GM18870 (cell line): Measurements from ENCODE around the gene TTC9B.

Source experiments
- ATAC-seq: cut with Tn5 transposase; IDR thresholded peaks from one replicate; pipeline ENCODE4 v1.9.1; 2021; ENCODE audit warnings: moderate library complexity; ENCODE audit not compliant: unreplicated experiment

TTC9B gene

GRCh38 chr19:40249201-40249600 lies 31.0 kb upstream of the TTC9B start:
- no peak for ATAC-seq

DNA sequence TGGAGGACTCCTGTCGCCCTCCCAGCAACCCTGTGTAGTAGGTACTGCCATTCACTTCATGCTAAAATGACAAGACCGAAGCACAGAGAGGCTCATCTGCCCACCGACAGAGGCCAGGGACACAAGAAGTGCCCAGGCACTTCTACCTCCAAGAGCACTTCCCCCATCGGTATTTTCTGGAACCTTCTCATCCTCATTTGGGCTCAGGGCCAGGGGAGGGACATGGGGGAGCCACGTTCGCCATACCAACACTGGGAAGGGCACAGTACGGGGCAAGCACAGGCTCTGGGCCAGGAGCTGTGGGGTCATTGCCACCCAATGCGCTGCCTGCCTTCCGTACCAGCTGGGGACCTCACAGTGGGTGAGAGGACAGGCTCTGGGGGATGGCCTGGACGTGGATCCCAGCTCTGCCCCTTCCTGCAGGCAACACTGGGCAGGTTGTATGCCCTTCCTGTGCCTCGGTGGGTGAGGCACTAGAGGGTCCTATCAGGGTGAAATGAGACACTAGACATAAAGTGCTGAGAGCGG lies 29.6 kb upstream of the TTC9B start:
- no peak for ATAC-seq

DNA sequence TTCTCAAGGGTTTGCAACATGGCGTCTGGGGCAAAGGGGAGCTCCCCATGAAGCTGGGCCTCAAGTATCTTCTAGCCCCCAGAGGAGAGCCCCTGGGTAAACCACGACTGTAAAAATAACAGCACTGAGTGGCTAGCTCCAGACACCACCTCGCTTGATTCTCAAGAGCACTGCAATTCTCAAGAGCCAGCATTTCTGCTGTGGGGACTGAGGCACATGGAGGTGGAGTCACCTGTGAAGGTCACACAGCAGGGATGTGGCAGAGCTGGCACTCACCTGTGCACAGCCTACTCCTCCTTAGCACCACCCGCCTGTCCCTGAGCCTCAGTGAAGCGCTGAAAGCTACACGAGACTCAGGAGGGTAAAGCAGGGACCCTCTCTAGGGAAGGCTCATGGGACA lies 29.0 kb upstream of the TTC9B start:
- ATAC-seq = no peak

DNA sequence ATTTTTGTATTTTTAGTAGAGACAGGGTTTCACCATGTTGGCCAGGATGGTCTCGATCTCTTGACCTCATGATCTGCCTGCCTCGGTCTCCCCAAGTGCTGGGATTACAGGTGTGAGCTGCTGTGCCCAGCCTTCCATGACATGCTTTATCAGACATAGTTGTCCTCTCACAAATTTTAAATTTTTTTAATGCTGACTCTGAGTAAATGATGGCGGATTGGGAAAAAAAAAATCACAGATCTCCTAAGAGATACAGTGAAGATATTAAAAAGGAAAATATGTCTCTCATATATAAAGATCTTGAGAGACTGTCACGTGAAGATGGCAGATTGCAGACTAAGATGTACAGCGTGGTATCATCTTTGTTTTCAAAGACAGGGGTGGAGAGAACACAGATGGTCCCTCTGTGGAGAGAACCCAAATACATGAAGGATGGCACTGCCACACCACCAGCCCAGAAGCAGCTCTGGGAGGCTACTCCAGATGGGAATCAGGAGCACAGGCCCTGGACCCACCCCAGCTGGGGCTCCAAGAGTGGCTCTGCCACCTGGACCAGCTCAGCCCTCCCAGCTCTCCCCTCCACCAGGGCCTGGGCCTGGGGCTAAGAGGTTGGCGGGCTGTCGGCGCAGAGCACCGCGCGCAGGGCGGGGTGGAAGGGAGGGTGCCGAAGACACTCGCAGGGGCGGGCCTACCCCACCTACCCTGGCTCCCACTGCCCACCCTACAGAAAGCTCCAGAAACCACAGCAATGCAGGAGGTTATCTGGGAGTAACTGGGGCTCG lies 28.3 kb upstream of the TTC9B start:
- no peak for ATAC-seq

GRCh38 chr19:40245506-40246128 lies 27.4 kb upstream of the TTC9B start:
- no peak for ATAC-seq

- no peak for ATAC-seq
Observed at GRCh38 chr19:40244579-40245317, 26.6 kb upstream of the TTC9B start.

DNA sequence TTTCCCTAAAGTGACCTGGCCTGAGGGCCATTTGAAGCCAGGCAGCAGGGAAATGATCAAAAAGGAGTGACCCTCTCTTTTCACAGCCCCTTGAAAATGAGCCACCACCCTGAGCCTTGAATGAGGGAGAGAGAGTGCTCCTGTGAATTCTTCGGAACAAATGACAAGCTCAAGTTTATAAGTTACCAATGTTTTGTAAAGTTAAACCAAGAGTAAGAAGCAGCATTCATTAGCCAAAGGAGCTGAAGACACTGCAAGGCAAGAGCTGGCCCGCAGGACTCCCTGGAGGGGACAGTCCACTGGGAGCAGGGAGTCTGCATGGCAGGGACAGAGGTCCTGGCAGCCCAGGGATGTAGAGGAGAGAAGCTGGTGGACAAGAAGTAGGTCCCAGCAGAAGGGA lies 25.0 kb upstream of the TTC9B start:
- ATAC-seq = no peak

DNA sequence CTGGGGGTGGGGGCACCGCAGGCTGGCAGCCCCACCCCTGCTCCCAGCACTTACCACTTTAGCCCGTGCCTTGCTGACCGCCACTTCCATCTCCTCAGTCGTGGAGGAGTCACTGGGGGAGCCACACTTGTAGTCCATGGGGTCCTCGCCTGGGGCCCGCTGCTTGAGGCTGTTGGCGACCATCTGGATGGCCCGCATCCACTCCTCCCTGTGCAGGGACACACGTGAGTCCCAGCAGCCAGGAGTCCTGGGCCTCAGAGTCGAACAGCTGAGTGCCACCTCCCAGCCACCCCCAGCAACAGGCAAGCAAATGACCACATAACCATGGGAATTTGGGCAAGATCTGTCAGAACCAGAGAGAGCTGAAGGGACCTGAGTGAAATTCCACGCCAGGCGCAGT lies 24.3 kb upstream of the TTC9B start:
- no peak for ATAC-seq

GRCh38 chr19:40241809-40242384 lies 23.7 kb upstream of the TTC9B start:
- no peak for ATAC-seq

DNA sequence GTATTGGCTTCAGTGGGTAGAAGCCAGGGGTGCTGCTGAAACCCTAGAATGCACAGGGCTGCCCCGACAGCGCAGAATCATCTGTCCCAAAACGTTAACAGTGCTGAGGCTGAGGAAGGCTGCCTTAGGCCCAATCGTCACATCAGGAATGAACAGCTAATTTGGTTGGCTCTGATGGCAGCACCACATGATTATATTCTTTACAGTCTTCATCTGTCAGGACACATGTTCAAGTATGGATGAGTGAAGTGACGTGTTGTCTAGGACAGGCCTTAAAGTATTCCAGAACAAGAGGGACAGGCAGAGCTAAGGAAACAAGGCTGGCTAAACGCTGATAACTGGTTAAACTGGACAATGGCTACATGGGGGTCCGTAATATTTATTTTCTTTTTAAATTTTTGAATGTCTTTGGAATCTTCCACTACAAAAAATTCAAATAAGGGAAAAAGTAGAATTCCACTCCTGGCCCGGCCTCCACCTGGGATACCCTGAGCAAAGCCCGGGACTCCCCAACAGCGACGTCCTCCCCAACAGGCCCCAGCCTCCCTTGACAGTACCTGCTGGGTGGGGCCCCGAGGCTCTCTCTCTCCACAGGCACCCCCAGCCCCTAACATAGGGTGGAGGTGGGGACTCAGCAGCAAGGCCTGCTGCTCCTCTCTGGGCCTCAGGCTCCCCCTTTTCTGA lies 23.1 kb upstream of the TTC9B start:
- no peak for ATAC-seq

- ATAC-seq = no peak
Observed at GRCh38 chr19:40240332-40240731, 22.1 kb upstream of the TTC9B start.

DNA sequence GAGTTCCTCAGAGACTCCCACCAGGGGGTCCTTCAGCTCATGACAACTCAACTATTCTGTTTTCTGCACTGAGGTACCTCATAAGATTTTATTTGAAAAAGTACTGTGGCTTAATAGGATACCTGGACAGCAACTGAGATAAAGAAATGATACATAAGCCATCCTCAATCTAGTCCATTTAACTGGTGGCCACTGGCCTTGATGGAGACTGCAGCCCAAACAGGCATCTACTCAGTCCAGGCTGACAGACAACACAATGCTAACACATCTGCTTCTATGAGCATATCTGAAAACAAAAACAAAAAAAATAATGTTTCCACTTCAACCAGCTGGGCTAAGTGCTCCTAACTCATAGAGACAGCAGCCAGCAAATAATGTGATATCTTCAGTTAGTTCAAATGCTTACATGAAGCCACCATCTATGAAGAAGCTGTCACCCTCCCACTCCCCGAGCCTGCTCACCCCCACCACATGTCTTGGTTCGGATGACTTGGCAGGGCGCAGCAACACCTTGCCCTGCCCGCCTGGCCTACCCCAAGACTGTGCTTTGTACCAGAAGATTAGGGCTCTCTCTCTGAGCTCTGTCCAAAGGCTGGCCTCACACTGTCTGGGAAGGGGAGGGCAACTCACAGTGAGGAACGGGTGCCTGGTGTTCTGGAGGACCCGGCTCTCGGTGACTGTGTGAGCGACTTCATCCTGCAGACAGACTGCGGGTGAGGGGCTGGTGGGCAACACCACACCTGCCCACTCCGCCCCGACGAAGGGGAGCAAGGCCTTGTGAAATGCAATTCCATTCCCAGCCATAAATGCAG lies 21.4 kb upstream of the TTC9B start:
- ATAC-seq = no peak

DNA sequence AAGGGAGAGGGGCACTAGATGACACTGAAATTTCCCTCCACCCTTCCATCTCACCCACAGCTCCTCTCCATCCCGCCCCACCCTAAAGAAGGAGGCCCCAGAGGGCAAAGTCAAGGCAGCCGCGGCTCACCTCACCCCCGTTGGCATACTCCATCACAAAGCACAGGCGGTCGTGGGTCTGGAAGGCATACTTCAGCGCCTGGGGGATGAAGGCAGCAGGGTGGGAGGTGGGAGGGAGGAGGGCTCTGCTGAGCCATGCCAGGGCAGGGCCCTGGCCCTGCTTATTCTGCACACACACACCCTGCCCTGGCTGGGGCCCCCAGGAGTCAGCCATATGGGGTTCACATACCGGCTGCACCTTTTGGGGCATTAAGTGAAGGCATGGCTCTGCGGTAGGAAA lies 20.6 kb upstream of the TTC9B start:
- ATAC-seq = no peak

DNA sequence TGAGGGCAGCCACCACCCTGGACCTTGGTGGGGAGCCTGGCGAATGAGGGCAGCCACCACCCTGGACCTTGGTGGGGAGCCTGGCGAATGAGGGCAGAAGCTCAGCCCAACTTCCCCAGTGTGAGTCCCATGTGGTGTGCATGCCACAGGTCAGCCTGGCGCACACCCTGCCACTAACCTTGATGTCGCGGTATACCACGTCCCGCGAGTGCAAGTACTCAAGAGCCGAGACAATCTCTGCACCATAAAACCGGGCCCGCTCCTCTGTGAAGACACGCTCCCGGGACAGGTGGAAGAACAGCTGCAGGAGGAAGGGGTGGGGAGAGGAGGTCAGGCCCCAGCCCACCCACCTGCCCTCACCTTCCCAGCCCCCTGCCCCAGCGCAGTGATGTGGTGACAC lies 19.6 kb upstream of the TTC9B start:
- ATAC-seq = no peak

- ATAC-seq = no peak
Observed at GRCh38 chr19:40236366-40236765, 18.2 kb upstream of the TTC9B start.

DNA sequence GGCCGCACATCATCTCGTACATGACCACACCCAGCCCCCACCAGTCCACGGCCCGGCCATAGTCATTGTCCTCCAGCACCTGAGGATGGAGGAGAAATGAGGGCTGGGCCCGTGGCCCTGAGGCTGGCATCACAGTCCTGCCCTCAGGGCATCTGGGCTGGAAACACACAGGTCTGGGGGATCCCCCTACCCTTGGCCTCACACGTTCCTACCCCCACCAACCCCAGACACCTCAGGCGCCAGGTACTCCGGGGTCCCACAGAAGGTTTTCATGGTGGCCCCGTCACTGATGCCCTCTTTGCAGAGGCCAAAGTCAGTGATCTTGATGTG lies 17.8 kb upstream of the TTC9B start:
- no peak for ATAC-seq

DNA sequence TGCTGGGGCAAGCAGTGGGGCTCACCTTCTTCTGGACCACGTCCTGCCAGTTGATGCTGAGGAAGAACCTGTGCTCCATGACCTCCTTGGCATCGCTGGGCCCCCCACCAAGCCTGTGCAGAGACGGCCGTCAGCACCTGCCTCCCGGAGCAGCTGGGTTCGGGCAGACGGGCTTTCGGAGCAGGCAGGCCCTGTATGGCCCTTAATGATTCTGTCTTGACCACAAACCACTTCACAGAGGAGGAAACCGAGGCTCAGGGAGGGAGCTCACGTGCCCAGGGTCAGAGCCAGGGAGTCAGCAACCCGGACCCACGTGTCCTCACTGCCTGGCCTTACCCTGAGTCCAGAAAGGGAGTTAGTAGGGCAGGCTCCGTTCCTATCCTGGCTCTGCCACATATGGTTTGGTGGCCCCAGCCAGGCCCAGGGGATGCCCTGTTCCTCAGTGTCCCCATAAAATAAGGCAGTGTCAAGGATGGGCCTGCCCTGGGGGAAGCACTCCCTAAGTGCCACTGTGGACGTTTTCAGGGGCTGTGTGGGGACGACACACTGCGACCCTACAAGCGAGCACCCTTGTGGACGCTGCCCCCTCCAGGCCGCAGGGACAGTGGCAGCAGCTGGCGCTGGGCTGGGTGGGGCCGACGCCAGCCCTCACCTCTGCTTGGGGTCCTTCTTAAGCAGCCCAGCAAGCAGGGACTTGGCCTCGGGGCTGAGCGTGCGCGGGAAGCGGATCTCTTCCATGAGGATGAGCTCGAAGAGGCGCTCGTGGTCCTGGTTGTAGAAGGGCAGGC lies 17.2 kb upstream of the TTC9B start:
- ATAC-seq = no peak

GRCh38 chr19:40234429-40235237 lies 16.4 kb upstream of the TTC9B start:
- ATAC-seq = no peak
